Stimulated activated CD8-positive, alpha-beta memory T cell treated with anti-CD3 and anti-CD28 coated beads, Interleukin-4, amount 100 ng/mL, for 24 hours (primary cell): ENCODE results near the gene SMURF1.

Experiments used
- DNase-seq: peaks from one replicate; pipeline ENCODE4 v3.0.0-alpha.2; 2020; ENCODE audit warnings: low read depth

The SMURF1 gene

GRCh38 chr7:98985945-98986344, 158.0 kb downstream of the SMURF1 start:
- no peak for DNase-seq

DNA sequence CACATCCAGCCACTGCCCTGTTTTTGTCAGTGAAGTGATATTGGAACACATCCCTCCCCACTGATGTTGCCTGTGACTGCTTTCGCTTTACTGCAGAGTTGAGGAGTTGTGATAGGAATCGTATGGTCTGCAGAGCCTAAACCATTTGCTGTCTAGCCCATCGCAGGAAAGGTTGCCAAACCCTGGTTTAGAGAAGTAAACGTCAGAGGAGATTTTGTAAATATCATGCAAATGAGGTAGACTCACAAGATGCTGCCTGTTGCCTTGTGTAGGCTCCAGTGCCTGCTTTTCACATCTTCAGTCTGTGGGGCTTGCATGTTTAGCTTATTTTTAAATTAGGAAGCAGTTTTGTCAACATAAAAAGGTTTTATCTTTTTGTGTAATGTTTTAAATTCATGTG, 158.5 kb downstream of the SMURF1 start:
- DNase-seq = no peak

- no peak for DNase-seq
Observed at GRCh38 chr7:98984126-98984525, 159.8 kb downstream of the SMURF1 start.

- no peak for DNase-seq
Observed at GRCh38 chr7:98982686-98983085, 161.2 kb downstream of the SMURF1 start.

DNA sequence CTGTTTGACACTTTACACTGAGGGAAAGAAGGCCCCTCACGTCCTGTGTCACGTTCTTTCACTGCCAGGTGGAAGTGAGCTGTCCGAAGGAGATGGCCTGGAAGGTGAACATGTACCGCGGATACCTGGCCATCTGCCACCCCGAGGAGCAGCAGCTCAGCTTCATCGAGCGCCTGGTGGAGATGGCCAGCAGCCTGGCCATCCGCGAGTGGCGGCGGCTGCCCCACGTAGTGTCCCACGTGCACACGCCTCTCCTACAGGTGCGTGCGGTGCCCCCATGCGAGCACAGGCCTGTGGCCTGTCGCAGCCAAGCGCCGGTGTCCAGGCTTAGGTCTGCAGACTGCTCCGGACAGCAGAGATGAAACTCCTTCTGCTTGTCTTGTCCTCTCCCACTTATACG, 162.2 kb downstream of the SMURF1 start:
- DNase-seq = no peak

DNA sequence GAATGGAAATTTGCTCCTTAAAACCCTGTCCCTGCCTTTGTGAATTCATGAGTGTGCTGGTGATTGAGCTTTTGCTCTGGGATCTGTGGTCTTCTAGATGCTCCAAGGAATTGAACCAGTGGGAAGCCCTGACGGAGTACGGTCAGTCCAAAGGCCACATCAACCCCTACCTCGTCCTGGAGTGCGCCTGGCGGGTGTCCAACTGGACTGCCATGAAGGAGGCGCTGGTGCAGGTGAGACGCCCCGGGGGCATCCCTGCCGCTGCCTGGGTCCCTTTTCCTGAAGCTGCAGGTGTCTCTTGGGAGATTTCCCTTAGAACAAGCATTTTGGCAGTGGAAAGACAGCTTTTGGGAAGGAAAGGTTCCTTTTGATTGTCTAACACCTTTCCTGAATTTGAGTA, 165.2 kb downstream of the SMURF1 start:
- DNase-seq = no peak
